Suprapubic skin (tissue), 4 donors: Measurements from ENCODE around the gene STK17A. TPM values are rescaled to one million over a fixed set of nuclear protein-coding genes. Genes with fewer than 3 reads are reported as not detected.

ENCODE experiments used
- DNase-seq, 2 donors: peaks; one replicate each; pipeline ENCODE4 v3.0.0-alpha.2; 2019; ENCODE audit warnings: low spot score in 2 of 2
- H3K27ac ChIP-seq: fragments of 200-600 bp; sonication (generic); one replicate; pipeline ENCODE4 v1.5.1; 2019
- H3K27me3 ChIP-seq: fragments of 200-600 bp; sonication (generic); one replicate; pipeline ENCODE4 v1.5.1; 2019
- H3K36me3 ChIP-seq: fragments of 200-600 bp; sonication (generic); one replicate; pipeline ENCODE4 v1.5.1; 2019
- H3K4me1 ChIP-seq: fragments of 200-600 bp; sonication (generic); one replicate; pipeline ENCODE4 v1.5.1; 2019
- H3K4me3 ChIP-seq: fragments of 200-600 bp; sonication (generic); one replicate; pipeline ENCODE4 v1.5.1; 2019; ENCODE audit warnings: mild to moderate bottlenecking
- H3K9me3 ChIP-seq: fragments of 200-600 bp; sonication (generic); one replicate; pipeline ENCODE4 v1.5.1; 2019
- CTCF ChIP-seq, 2 donors: fragments of 200-600 bp in 1 of 2; fragments of 450-650 bp in 1 of 2; sonication (generic) in 1 of 2; IDR thresholded peaks; one replicate each; pipeline ENCODE4 v1.5.1; 2016 to 2019; ENCODE audit warnings: antibody characterized with exemption in 2 of 2, mild to moderate bottlenecking in 1 of 2, moderate library complexity in 1 of 2
- EP300 ChIP-seq: sonication (generic); formaldehyde crosslinking; IDR thresholded peaks from one replicate; pipeline ENCODE4 v1.6.1; 2017; ENCODE audit warnings: antibody characterized with exemption
- POLR2A ChIP-seq, 2 donors: fragments of 450-650 bp; IDR thresholded peaks; one replicate each; pipeline ENCODE4 v1.6.1; 2017; ENCODE audit warnings: antibody characterized with exemption in 2 of 2, mild to moderate bottlenecking in 2 of 2, moderate library complexity in 2 of 2
- POLR2AphosphoS5 ChIP-seq, 3 donors: sonication (generic); formaldehyde crosslinking; IDR thresholded peaks; one replicate each; pipeline ENCODE4 v1.6.1; 2017; ENCODE audit warnings: antibody characterized with exemption in 3 of 3
- WGBS: methylation state at CpG from one replicate; pipeline ENCODE4 v1.1.5; 2018; 5-methylcytosine and 5-hydroxymethylcytosine counted together
- total RNA-seq, 4 donors: library from RNA; depleted of rRNA; stranded (reverse); fragments of >200 nt; gene quantifications; one replicate each; pipeline ENCODE4 v1.1.0, GENCODE V29; 2016

STK17A gene
- total RNA-seq, 4 donors from 2014 or later: 14.2 to 18.3 (median 15.9) TPM

GRCh38 chr7:43674559-43675436 is 91.9 kb downstream of the STK17A start:
- no peak for TF ChIP-seq POLR2AphosphoS5 (IDR thresholded peaks at IDR 0.05)
- no peak for TF ChIP-seq POLR2A (IDR thresholded peaks at IDR 0.05)
- no peak for TF ChIP-seq CTCF (IDR thresholded peaks at IDR 0.05)
- TF ChIP-seq EP300: no peak
- 46% methylated on average over 4 of the region's 4 CpGs for WGBS
- no peaks in the 10 kb centered on the region for H3K9me3 ChIP-seq
- H3K4me3 ChIP-seq: no peak overlapping the region
- H3K27me3 ChIP-seq: no peaks in the 10 kb centered on the region
- peaks cover 12% of the 10 kb centered on the region for H3K4me1 ChIP-seq
- H3K36me3 ChIP-seq: no peaks in the 10 kb centered on the region
- H3K27ac ChIP-seq: no peak overlapping the region
- no peak for DNase-seq

Other genes starting within 250 kb of the STK17A start
- gene COA1, start 146.4 kb downstream of the STK17A start, total RNA-seq: 100 to 1,000 TPM in 1 of 4 donors, 10 to 100 TPM in 3; 35.3 to 775 (median 40.0) TPM
- 10 to 100 TPM; 24.4 to 43.9 (median 29.2) TPM for gene BLVRA, start 175.6 kb downstream of the STK17A start, total RNA-seq